Liver (tissue), 3 donors: Measurements from ENCODE around the gene SCN9A.

Experiments used
- CTCF ChIP-seq: fragments of 150-350 bp; IDR thresholded peaks from 2 replicates; pipeline ENCODE4 v1.5.1; 2017; ENCODE audit warnings: improper control_type of control experiment, low read depth, low read length; ENCODE audit not compliant: missing input control
- SP1 ChIP-seq: IDR thresholded peaks from 2 replicates; pipeline ENCODE4 v1.6.1; 2018; ENCODE audit warnings: antibody characterized with exemption, mild to moderate bottlenecking
- TAF1 ChIP-seq: conservative IDR thresholded peaks from 2 replicates; pipeline ENCODE4 v1.6.1; 2016; ENCODE audit warnings: antibody characterized with exemption, mild to moderate bottlenecking
- donor health status: healthy.
- donor health status: healthy.

GRCh38 chr2:166304656-166305055, 71.1 kb downstream of the SCN9A start:
- TF ChIP-seq CTCF (no peak), TAF1 (no peak), SP1 (no peak)
